ENCODE results near the gene SMIM33. TPM values are rescaled to one million over a fixed set of nuclear protein-coding genes. Genes with fewer than 3 reads are reported as not detected.
A peak's percentile ranks its signal among the peaks of the same experiment; 100 is the strongest.

SMIM33 gene
- total and polyA plus RNA-seq, 2 donors (not counting 1 experiment from before 2014, with no cell fraction given) = not detected

DNA sequence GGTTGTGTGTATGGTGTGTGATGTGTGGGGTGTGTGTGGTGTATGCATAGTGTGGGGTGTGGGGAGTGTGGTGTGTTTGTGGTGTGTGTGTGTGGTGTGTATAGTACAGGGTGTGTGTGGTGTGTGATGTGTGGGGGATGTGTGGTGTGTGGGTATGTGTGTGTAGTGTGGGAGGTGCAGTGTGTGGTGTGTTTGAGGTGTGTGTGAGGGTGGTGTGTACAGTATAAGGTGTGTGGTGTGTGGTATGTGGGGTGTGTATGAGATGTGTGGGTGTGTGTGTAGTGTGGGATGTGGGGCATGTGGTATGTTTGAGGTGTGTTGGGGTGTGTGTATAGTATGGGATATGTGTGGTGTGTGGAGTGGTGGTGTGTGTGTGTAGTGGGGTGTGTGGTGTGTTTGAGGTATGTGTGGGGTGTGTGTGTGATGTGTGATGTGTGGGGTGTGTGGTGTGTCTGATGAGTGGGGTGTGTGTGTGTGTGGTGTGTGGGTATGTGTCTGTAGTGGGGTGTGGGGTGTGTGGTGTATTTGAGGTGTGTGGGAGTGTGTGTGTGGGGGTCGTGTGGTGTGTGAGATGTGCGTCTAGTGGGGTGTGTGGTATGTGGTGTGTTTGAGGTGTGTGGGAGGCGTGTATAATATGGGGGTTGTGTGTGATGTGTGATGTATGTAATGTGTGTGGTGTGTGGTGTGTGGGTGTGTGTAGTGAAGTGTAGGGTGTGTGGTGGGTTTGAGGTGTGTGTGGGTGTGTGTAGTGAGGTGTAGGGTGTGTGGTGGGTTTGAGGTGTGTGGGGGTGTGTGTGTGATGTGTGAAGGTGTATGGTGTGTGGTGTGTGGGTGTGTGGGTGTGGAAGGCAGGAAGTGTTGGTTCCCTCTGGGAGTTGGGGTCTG lies 16.9 kb upstream of the SMIM33 start:
- Histone ChIP-seq H3K4me1 (ENCODE audit: control insufficient read depth in 2 of 2, insufficient read depth in 2 of 2, low read length in 2 of 2) (peaks cover 10 to 15% of the 10 kb centered on the region in 2 donors), H3K79me2 (ENCODE audit: control insufficient read depth, insufficient read depth, low read length) (no peaks in the 10 kb centered on the region), H3K9ac (ENCODE audit: low read length) (no peak overlapping the region), H4K20me1 (ENCODE audit: control insufficient read depth, insufficient read depth, low read length, poor library complexity, severe bottlenecking) (no peaks in the 10 kb centered on the region), H3K9me3 (ENCODE audit: control extremely low read depth in 1 of 3, control insufficient read depth in 2 of 3, insufficient read depth in 1 of 3, low read length in 2 of 3) (no peaks in the 10 kb centered on the region), H3K4me3 (ENCODE audit: control extremely low read depth in 1 of 5, extremely low read depth in 1 of 5, insufficient read depth in 1 of 5, low read depth in 2 of 5, low read length in 4 of 5) (no peak overlapping the region), H3K36me3 (replicated peaks in 1 of 2; ENCODE audit: control extremely low read depth in 1 of 2, control insufficient read depth in 1 of 2, extremely low read depth in 1 of 2, insufficient read depth in 2 of 2, low read length in 1 of 2) (no peaks in the 10 kb centered on the region), H3K27ac (ENCODE audit: low read length in 2 of 2) (no peak overlapping the region), H3K27me3 (replicated peaks in 1 of 4; ENCODE audit: control extremely low read depth in 1 of 4, control insufficient read depth in 3 of 4, insufficient read depth in 4 of 4, low read length in 3 of 4) (no peaks in the 10 kb centered on the region), H3K4me2 (replicated peaks; ENCODE audit: low read depth, low read length, poor library complexity, severe bottlenecking) (peak overlapping the region; percentile 31), H2AFZ (ENCODE audit: insufficient read depth, low read depth, low read length, poor library complexity, severe bottlenecking) (no peak overlapping the region)
- intact Hi-C loops (cut with micrococcal nuclease) = no loop called here
- Mint-ChIP-seq H3K4me3 (no peak overlapping the region), H3K27ac (no peak overlapping the region), H3K4me1 (peaks cover 15% of the 10 kb centered on the region), H3K9me3 (ENCODE audit: insufficient read depth) (no peaks in the 10 kb centered on the region), H3K27me3 (no peaks in the 10 kb centered on the region)
- peak; percentile 31 for ATAC-seq (ENCODE audit: low read depth)
- POLR2A ChIA-PET = no interaction called here
- 52% methylated on average over 3 of the region's 3 CpGs for WGBS (ENCODE audit: insufficient coverage)
- TF ChIP-seq, protein P1, sequence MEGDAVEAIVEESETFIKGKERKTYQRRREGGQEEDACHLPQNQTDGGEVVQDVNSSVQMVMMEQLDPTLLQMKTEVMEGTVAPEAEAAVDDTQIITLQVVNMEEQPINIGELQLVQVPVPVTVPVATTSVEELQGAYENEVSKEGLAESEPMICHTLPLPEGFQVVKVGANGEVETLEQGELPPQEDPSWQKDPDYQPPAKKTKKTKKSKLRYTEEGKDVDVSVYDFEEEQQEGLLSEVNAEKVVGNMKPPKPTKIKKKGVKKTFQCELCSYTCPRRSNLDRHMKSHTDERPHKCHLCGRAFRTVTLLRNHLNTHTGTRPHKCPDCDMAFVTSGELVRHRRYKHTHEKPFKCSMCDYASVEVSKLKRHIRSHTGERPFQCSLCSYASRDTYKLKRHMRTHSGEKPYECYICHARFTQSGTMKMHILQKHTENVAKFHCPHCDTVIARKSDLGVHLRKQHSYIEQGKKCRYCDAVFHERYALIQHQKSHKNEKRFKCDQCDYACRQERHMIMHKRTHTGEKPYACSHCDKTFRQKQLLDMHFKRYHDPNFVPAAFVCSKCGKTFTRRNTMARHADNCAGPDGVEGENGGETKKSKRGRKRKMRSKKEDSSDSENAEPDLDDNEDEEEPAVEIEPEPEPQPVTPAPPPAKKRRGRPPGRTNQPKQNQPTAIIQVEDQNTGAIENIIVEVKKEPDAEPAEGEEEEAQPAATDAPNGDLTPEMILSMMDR (IDR thresholded peaks at IDR 0.05) = no peak
- no peak for TF ChIP-seq EZH2 (IDR thresholded peaks at IDR 0.05; ENCODE audit: borderline replicate concordance, insufficient read depth, low read depth, low read length, poor library complexity, severe bottlenecking)
- CTCF ChIA-PET = no interaction called here
- DNase-seq = no peak

DNA sequence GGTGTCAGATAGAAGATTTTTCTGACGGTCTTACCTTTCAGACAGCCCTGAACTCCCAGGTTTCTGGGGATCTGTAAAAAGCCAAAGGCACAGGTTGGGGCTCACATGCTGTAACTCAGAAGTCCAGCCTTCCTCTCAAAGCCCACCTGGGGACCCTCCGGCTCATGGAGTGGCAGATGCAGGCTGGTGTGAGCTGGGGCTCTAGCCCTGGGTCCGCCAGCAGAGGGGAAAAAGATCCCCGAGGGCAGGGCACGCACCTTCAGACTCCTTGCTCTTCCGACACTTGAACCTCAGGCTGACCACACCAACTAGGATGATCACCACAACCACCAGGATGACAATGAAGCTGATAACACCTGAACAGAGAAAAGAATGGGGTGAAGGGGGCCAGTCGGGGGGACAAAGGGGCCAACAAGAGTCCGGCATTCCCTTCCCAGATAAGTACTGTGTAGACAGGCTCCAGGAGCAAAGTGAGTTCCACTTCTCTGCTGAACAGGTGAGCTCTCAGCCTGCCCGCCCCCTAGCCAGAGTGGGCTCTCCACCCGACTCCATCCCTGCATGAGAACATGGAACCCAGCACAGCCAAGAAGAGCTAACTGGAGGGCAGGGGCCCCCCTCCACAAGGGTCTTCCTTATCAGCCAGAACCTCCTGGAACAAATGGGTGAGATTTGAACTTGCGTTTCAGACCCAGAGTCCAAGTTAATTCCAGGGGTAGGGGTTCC lies 16.1 kb upstream of the SMIM33 start:
- Histone ChIP-seq H3K4me1 (ENCODE audit: control insufficient read depth in 2 of 2, insufficient read depth in 2 of 2, low read length in 2 of 2) (peaks cover 10 to 19% of the 10 kb centered on the region in 2 donors), H3K27ac (ENCODE audit: low read length in 2 of 2) (no peak overlapping the region), H3K9ac (ENCODE audit: low read length) (no peak overlapping the region), H2AFZ (ENCODE audit: insufficient read depth, low read depth, low read length, poor library complexity, severe bottlenecking) (no peak overlapping the region), H3K4me2 (replicated peaks; ENCODE audit: low read depth, low read length, poor library complexity, severe bottlenecking) (peak overlapping the region; percentile 31), H3K4me3 (ENCODE audit: control extremely low read depth in 1 of 5, extremely low read depth in 1 of 5, insufficient read depth in 1 of 5, low read depth in 2 of 5, low read length in 4 of 5) (no peak overlapping the region), H4K20me1 (ENCODE audit: control insufficient read depth, insufficient read depth, low read length, poor library complexity, severe bottlenecking) (no peaks in the 10 kb centered on the region), H3K27me3 (replicated peaks in 1 of 4; ENCODE audit: control extremely low read depth in 1 of 4, control insufficient read depth in 3 of 4, insufficient read depth in 4 of 4, low read length in 3 of 4) (no peaks in the 10 kb centered on the region), H3K79me2 (ENCODE audit: control insufficient read depth, insufficient read depth, low read length) (no peaks in the 10 kb centered on the region), H3K9me3 (ENCODE audit: control extremely low read depth in 1 of 3, control insufficient read depth in 2 of 3, insufficient read depth in 1 of 3, low read length in 2 of 3) (no peaks in the 10 kb centered on the region), H3K36me3 (replicated peaks in 1 of 2; ENCODE audit: control extremely low read depth in 1 of 2, control insufficient read depth in 1 of 2, extremely low read depth in 1 of 2, insufficient read depth in 2 of 2, low read length in 1 of 2) (no peaks in the 10 kb centered on the region)
- Mint-ChIP-seq H3K9me3 (ENCODE audit: insufficient read depth) (no peaks in the 10 kb centered on the region), H3K27ac (no peak overlapping the region), H3K27me3 (no peaks in the 10 kb centered on the region), H3K4me3 (no peak overlapping the region), H3K4me1 (peaks cover 20% of the 10 kb centered on the region)
- intact Hi-C loops (cut with micrococcal nuclease) = no loop called here
- DNase-seq (no peak), ATAC-seq (ENCODE audit: low read depth) (no peak)
- POLR2A ChIA-PET = no interaction called here
- TF ChIP-seq, protein P1 (IDR thresholded peaks at IDR 0.05) = no peak
- no peak for TF ChIP-seq EZH2 (IDR thresholded peaks at IDR 0.05; ENCODE audit: borderline replicate concordance, insufficient read depth, low read depth, low read length, poor library complexity, severe bottlenecking)
- WGBS (ENCODE audit: insufficient coverage) = 80% methylated on average over 6 of the region's 11 CpGs
- CTCF ChIA-PET = no interaction called here

Measured in B cell (primary cell).